Neural cell (in vitro differentiated cells): ENCODE data around the gene KCNIP4. TPM values are rescaled to one million over a fixed set of nuclear protein-coding genes. Genes with fewer than 3 reads are reported as not detected.

Source experiments
- H2AFZ ChIP-seq: fragments of 200-600, 300-800 bp; sonication (generic), shearing (Covaris generic); 2 replicates; pipeline ENCODE4 v1.6.0; 2014; ENCODE audit warnings: low read depth, mild to moderate bottlenecking, antibody characterized with exemption, low read length, moderate library complexity
- H3F3A ChIP-seq: fragments of 200-600 bp; shearing (Covaris generic); 2 replicates; pipeline ENCODE4 v1.6.1; 2016; ENCODE audit warnings: mild to moderate bottlenecking, moderate library complexity, mixed read lengths, antibody characterized with exemption, low read length; ENCODE audit not compliant: insufficient read depth, poor library complexity, severe bottlenecking
- H3K27ac ChIP-seq: fragments of 200-600, 300-800 bp; sonication (generic), shearing (Covaris generic); 2 replicates; pipeline ENCODE4 v1.5.1; 2014; ENCODE audit warnings: mild to moderate bottlenecking, low read length, moderate library complexity
- H3K27me3 ChIP-seq: fragments of 300-800, 200-600 bp; sonication (generic), shearing (Covaris generic); 2 replicates; pipeline ENCODE4 v1.6.0; 2014; ENCODE audit warnings: mild to moderate bottlenecking, low read depth, low read length, moderate library complexity; ENCODE audit not compliant: insufficient read depth
- H3K36me3 ChIP-seq: fragments of 300-800, 200-600 bp; sonication (generic), shearing (Covaris generic); 2 replicates; pipeline ENCODE4 v1.5.1; 2014; ENCODE audit warnings: mild to moderate bottlenecking, antibody characterized with exemption, low read length, moderate library complexity; ENCODE audit not compliant: insufficient read depth
- H3K4me2 ChIP-seq: fragments of 300-800, 200-600 bp; sonication (generic), shearing (Covaris generic); 2 replicates; pipeline ENCODE4 v1.6.0; 2014; ENCODE audit warnings: mild to moderate bottlenecking, low read length
- H3K4me3 ChIP-seq: fragments of 300-800, 200-600 bp; sonication (generic), shearing (Covaris generic); 2 replicates; pipeline ENCODE4 v1.5.1; 2014; ENCODE audit warnings: mild to moderate bottlenecking, low read length, moderate library complexity
- H3K79me2 ChIP-seq: fragments of 200-600 bp; shearing (Covaris generic); replicated peaks from 2 replicates; pipeline ENCODE4 v1.6.0; 2014; ENCODE audit warnings: mild to moderate bottlenecking, low read length, moderate library complexity; ENCODE audit not compliant: insufficient read depth
- H3K9ac ChIP-seq: fragments of 300-800, 200-600 bp; sonication (generic), shearing (Covaris generic); 2 replicates; pipeline ENCODE4 v1.6.1; 2016; ENCODE audit warnings: mild to moderate bottlenecking, low read length, mixed read lengths
- H3K9me2 ChIP-seq: fragments of 200-600 bp; shearing (Covaris generic); 2 replicates; pipeline ENCODE4 v1.6.1; 2016; ENCODE audit warnings: mild to moderate bottlenecking, low read length, mixed read lengths; ENCODE audit not compliant: insufficient read depth
- H3K9me3 ChIP-seq: fragments of 200-600, 300-800 bp; sonication (generic), shearing (Covaris generic); 2 replicates; pipeline ENCODE4 v1.6.1; 2016; ENCODE audit warnings: mild to moderate bottlenecking, mixed run types, low read length, moderate library complexity, mixed read lengths
- H4K20me1 ChIP-seq: fragments of 200-600 bp; shearing (Covaris generic); 2 replicates; pipeline ENCODE4 v1.6.1; 2016; ENCODE audit warnings: mild to moderate bottlenecking, mixed run types; ENCODE audit not compliant: insufficient read depth
- CTCF ChIP-seq: fragments of 450-650 bp; IDR thresholded peaks from 2 replicates; pipeline ENCODE4 v1.5.1; 2014; ENCODE audit warnings: antibody characterized with exemption, mild to moderate bottlenecking, moderate library complexity; ENCODE audit not compliant: poor library complexity, severe bottlenecking
- EP300 ChIP-seq: fragments of 450-650 bp; conservative IDR thresholded peaks from 2 replicates; pipeline ENCODE4 v1.6.1; 2014; ENCODE audit warnings: antibody characterized with exemption, mild to moderate bottlenecking, moderate library complexity; ENCODE audit not compliant: poor library complexity, severe bottlenecking
- EZH2 ChIP-seq: fragments of 200-600, 300-800 bp; shearing (Covaris generic), sonication (generic); IDR thresholded peaks from 2 replicates; pipeline ENCODE4 v1.6.1; 2014; ENCODE audit warnings: antibody characterized with exemption, low read length, borderline replicate concordance, mild to moderate bottlenecking; ENCODE audit not compliant: insufficient read depth, poor library complexity, severe bottlenecking
- MXI1 ChIP-seq: fragments of 450-650 bp; conservative IDR thresholded peaks from 2 replicates; pipeline ENCODE4 v1.6.1; 2014; ENCODE audit warnings: antibody characterized with exemption, mild to moderate bottlenecking; ENCODE audit not compliant: poor library complexity, severe bottlenecking
- POLR2AphosphoS5 ChIP-seq: IDR thresholded peaks from 2 replicates; pipeline ENCODE4 v1.6.1; 2012
- RAD21 ChIP-seq: fragments of 450-650 bp; conservative IDR thresholded peaks from 2 replicates; pipeline ENCODE4 v1.6.1; 2014; ENCODE audit warnings: antibody characterized with exemption, mild to moderate bottlenecking, moderate library complexity
- SMC3 ChIP-seq: fragments of 450-650 bp; conservative IDR thresholded peaks from 2 replicates; pipeline ENCODE4 v1.6.1; 2014; ENCODE audit warnings: antibody characterized with exemption, mild to moderate bottlenecking, moderate library complexity; ENCODE audit not compliant: poor library complexity
- TAF1 ChIP-seq: IDR thresholded peaks from 2 replicates; pipeline ENCODE4 v1.6.1; 2012; ENCODE audit warnings: low read depth
- polyA plus RNA-seq: library from polyadenylated mRNA; depleted of rRNA; stranded (reverse); fragments of >200 nt; gene quantifications from 2 replicates; pipeline ENCODE4 v1.2.3, GENCODE V29; 2014
- TF ChIP-seq, protein P1 (sequence below): IDR thresholded peaks from 2 replicates; pipeline ENCODE4 v1.6.1; 2012; ENCODE audit warnings: borderline replicate concordance

Gene KCNIP4
- polyA plus RNA-seq, 1 donor from 2014 or later = 22.8 TPM

DNA sequence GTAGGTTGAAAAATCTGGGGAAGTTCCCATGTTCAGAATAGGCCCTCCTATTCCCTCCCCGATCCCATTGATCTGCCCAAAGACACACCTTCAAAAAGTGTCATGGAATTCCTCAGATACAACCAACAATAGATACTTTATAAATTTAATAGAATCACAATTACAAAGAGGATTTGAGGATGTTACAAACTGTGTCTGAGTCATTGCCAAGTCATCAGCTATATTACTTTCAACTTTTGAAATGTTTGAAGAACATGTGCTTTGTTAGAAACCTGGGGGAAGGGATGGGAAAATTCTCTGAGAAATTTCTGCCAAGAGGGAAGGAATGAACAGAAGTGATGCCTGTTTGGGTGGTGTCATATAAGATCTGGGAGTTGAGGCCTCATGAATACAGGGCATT is 46.7 kb downstream of the KCNIP4 start:
- H3F3A ChIP-seq = no peaks in the 10 kb centered on the region
- TF ChIP-seq EP300 = no peak
- no peak for TF ChIP-seq CTCF
- no peak for TF ChIP-seq TAF1
- no peak for TF ChIP-seq EZH2
- no peak for TF ChIP-seq RAD21
- TF ChIP-seq MXI1 = no peak
- TF ChIP-seq SMC3 = no peak
- TF ChIP-seq, protein P1, sequence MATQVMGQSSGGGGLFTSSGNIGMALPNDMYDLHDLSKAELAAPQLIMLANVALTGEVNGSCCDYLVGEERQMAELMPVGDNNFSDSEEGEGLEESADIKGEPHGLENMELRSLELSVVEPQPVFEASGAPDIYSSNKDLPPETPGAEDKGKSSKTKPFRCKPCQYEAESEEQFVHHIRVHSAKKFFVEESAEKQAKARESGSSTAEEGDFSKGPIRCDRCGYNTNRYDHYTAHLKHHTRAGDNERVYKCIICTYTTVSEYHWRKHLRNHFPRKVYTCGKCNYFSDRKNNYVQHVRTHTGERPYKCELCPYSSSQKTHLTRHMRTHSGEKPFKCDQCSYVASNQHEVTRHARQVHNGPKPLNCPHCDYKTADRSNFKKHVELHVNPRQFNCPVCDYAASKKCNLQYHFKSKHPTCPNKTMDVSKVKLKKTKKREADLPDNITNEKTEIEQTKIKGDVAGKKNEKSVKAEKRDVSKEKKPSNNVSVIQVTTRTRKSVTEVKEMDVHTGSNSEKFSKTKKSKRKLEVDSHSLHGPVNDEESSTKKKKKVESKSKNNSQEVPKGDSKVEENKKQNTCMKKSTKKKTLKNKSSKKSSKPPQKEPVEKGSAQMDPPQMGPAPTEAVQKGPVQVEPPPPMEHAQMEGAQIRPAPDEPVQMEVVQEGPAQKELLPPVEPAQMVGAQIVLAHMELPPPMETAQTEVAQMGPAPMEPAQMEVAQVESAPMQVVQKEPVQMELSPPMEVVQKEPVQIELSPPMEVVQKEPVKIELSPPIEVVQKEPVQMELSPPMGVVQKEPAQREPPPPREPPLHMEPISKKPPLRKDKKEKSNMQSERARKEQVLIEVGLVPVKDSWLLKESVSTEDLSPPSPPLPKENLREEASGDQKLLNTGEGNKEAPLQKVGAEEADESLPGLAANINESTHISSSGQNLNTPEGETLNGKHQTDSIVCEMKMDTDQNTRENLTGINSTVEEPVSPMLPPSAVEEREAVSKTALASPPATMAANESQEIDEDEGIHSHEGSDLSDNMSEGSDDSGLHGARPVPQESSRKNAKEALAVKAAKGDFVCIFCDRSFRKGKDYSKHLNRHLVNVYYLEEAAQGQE = no peak

DNA sequence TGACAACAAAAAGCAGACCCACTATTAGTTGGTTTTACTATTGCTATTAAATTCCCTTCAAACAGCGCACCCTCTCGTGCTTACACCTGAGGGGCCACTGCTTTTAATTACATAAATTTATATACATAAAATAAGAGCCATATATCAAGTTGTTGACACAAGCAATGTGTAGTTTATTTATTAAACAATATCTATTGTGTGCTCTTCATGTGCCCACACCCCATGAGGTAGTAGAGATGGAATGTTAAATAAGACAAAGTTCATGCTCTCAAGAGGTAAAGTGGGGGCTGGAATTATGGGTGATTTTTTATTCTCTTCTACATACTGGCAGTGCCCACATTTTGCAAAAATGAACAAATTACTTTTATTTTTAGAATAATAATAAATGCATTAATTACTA is 47.3 kb downstream of the KCNIP4 start:
- no peak overlapping the region for H3K27ac ChIP-seq

More for the DNA sequence above, 46.7 kb downstream of the KCNIP4 start:
- no peak overlapping the region for H3K27ac ChIP-seq
- H3K4me3 ChIP-seq = no peak overlapping the region
- no peaks in the 10 kb centered on the region for H3K79me2 ChIP-seq
- no peaks in the 10 kb centered on the region for H3K36me3 ChIP-seq
- H3K9ac ChIP-seq = no peak overlapping the region
- H3K9me2 ChIP-seq = no peaks in the 10 kb centered on the region
- H3K9me3 ChIP-seq = no peaks in the 10 kb centered on the region
- no peaks in the 10 kb centered on the region for H4K20me1 ChIP-seq
- H2AFZ ChIP-seq = no peak overlapping the region
- H3K27me3 ChIP-seq = no peaks in the 10 kb centered on the region
- H3K4me2 ChIP-seq = no peak overlapping the region

More for the DNA sequence above, 47.3 kb downstream of the KCNIP4 start:
- no peaks in the 10 kb centered on the region for H3K27me3 ChIP-seq
- H3K79me2 ChIP-seq = no peaks in the 10 kb centered on the region
- no peak overlapping the region for H3K4me2 ChIP-seq
- no peaks in the 10 kb centered on the region for H4K20me1 ChIP-seq
- H3F3A ChIP-seq = no peaks in the 10 kb centered on the region
- H3K9me3 ChIP-seq = no peaks in the 10 kb centered on the region
- no peak for TF ChIP-seq SMC3
- no peak for TF ChIP-seq TAF1
- no peak for TF ChIP-seq EP300
- no peak for TF ChIP-seq POLR2AphosphoS5
- TF ChIP-seq CTCF = no peak
- no peak for TF ChIP-seq RAD21
- TF ChIP-seq EZH2 = no peak
- TF ChIP-seq, protein P1 = no peak
- no peak for TF ChIP-seq MXI1
- H3K4me3 ChIP-seq = no peak overlapping the region
- H2AFZ ChIP-seq = no peak overlapping the region
- H3K36me3 ChIP-seq = no peaks in the 10 kb centered on the region
- H3K9me2 ChIP-seq = no peaks in the 10 kb centered on the region
- H3K9ac ChIP-seq = no peak overlapping the region
